Panc1 (cell line): ENCODE measurements around the gene NEU1. TPM values are rescaled to one million over a fixed set of nuclear protein-coding genes. Genes with fewer than 3 reads are reported as not detected.
"Not testable (repeated sequence)": the region's sequence is repeated elsewhere in the genome, so short reads cannot be mapped to it uniquely, and the experiment has no call there.

Source experiments
- ATAC-seq: fragments of 200-7000 bp; cut with Tn5 transposase; 2 replicates; pipeline ENCODE4 v1.9.1; 2020; ENCODE audit warnings: mild to moderate bottlenecking, moderate library complexity
- BruUV-seq: library from RNA; stranded (reverse); fragments of 400-500 nt; replicated peaks from 2 replicates; lab custom pipeline; 2021; lab: Mats Ljungman, UMichigan
- CTCF ChIA-PET: fragments of 300-600 bp; sonication (Branson Sonifier 250); formaldehyde crosslinking; loops from one replicate; lab custom pipeline; 2022; ENCODE audit warnings: antibody characterized with exemption; lab: Charles Lee
- POLR2A ChIA-PET: fragments of 300-600 bp; sonication (Branson Sonifier 250); formaldehyde crosslinking; loops from one replicate; lab custom pipeline; 2022; ENCODE audit warnings: antibody characterized with exemption; lab: Charles Lee
- DNase-seq: peaks from one replicate; pipeline ENCODE4 v3.0.0-alpha.2; 2010; ENCODE audit warnings: low read depth, low spot score
- H3K27ac ChIP-seq: 2 replicates; pipeline ENCODE4 v1.5.1; 2011; ENCODE audit warnings: mild to moderate bottlenecking, low read length, inconsistent platforms
- H3K27me3 ChIP-seq: fragments of 200-500 bp; sonication (Bioruptor generic); 2 replicates; pipeline ENCODE4 v1.6.0; 2014; ENCODE audit warnings: low read length, inconsistent platforms; ENCODE audit not compliant: control insufficient read depth, insufficient read depth
- H3K36me3 ChIP-seq: fragments of 200-500 bp; sonication (Bioruptor generic); 2 replicates; pipeline ENCODE4 v1.5.1; 2014; ENCODE audit warnings: inconsistent platforms, mild to moderate bottlenecking, low read length, moderate library complexity; ENCODE audit not compliant: control insufficient read depth, insufficient read depth
- H3K4me1 ChIP-seq: 2 replicates; pipeline ENCODE4 v1.5.1; 2011; ENCODE audit warnings: inconsistent platforms, mild to moderate bottlenecking, low read length, moderate library complexity; ENCODE audit not compliant: control insufficient read depth, insufficient read depth
- H3K4me3 ChIP-seq, 2 experiments: 2 replicates each; pipeline ENCODE4 v1.5.1; 2011 to 2012; ENCODE audit warnings: low read depth in 2 of 2, low read length in 2 of 2, mild to moderate bottlenecking in 2 of 2, inconsistent platforms in 1 of 2, moderate library complexity in 1 of 2
- H3K9me3 ChIP-seq: fragments of 200-500 bp; sonication (Bioruptor generic); 2 replicates; pipeline ENCODE4 v1.5.1; 2014; ENCODE audit warnings: low read depth, mild to moderate bottlenecking, inconsistent platforms, low read length, moderate library complexity; ENCODE audit not compliant: control insufficient read depth, insufficient read depth
- SIN3A ChIP-seq: IDR thresholded peaks from 2 replicates; pipeline ENCODE4 v1.6.1; 2012; ENCODE audit warnings: low read depth, mild to moderate bottlenecking, low read length, moderate library complexity, borderline replicate concordance; ENCODE audit not compliant: insufficient read depth
- TCF7L2 ChIP-seq: IDR thresholded peaks from 2 replicates; pipeline ENCODE4 v1.6.1; 2011; ENCODE audit warnings: mild to moderate bottlenecking, low read depth, low read length, inconsistent platforms
- in situ Hi-C: cut with HindIII; loops from 2 replicates; pipeline ENCODE4 v1.10.0; 2016; ENCODE audit warnings: low sequenced_read_pairs, low pct_unique_long_range_greater_than_20kb
- intact Hi-C: fragments of 100-400 bp; cut with micrococcal nuclease; formaldehyde crosslinking; loops from one replicate; pipeline ENCODE4 v1.10.0; 2022; ENCODE audit not compliant: unreplicated experiment
- total RNA-seq: library from RNA; stranded (reverse); gene quantifications from one replicate; pipeline ENCODE4 v1.2.1, GENCODE V29; 2021; ENCODE audit not compliant: unreplicated experiment
- TF ChIP-seq, protein P1 (sequence below), 2 experiments: IDR thresholded peaks; 2 replicates each; pipeline ENCODE4 v1.6.1; 2011 to 2012; ENCODE audit warnings: low read depth in 2 of 2, control low read depth in 1 of 2, low read length in 1 of 2, mild to moderate bottlenecking in 1 of 2, moderate library complexity in 1 of 2; ENCODE audit not compliant: insufficient read depth in 1 of 2

The NEU1 gene
- total RNA-seq, 1 experiment from 2014 or later, result 111 TPM

DNA sequence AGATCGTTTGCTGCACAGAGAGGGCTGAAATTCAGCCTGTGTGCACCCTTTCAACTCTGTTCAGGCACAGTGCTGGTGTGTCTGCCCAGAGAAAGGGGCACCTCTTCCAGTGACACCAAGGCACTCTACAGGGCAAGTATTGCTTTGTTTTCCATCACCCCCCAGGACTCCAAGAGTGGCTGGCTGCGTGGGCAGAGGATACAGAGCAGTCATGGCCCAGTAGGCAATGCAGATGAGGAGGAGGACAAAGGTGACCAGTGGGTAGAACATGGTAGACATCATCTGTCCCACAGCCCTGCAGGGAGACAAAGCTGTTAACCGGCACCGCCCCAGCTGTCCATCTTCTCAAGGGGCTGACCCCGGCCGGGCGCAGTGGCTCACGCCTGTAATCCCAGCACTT is 6.7 kb upstream of the NEU1 start:
- H3K27me3 ChIP-seq, result no peaks in the 10 kb centered on the region
- ChIA-PET POLR2A (interaction anchor here (0.7 kb wide), 1 partner anchor 12 kb away, joined by 10 read pairs; no protein-coding TSS in a partner anchor), CTCF (no interaction called here)
- H3K4me1 ChIP-seq, result peaks cover 40% of the 10 kb centered on the region
- BruUV-seq, result no TSS peak
- in situ Hi-C loops, result no loop called here
- ATAC-seq (no peak), DNase-seq (no peak)
- no peak overlapping the region for H3K4me3 ChIP-seq
- H3K27ac ChIP-seq, result peak overlapping the region; percentile 36; the same call in 1 of the 2 replicates
- H3K9me3 ChIP-seq, result no peaks in the 10 kb centered on the region
- no peak for TF ChIP-seq TCF7L2
- TF ChIP-seq, protein P1, sequence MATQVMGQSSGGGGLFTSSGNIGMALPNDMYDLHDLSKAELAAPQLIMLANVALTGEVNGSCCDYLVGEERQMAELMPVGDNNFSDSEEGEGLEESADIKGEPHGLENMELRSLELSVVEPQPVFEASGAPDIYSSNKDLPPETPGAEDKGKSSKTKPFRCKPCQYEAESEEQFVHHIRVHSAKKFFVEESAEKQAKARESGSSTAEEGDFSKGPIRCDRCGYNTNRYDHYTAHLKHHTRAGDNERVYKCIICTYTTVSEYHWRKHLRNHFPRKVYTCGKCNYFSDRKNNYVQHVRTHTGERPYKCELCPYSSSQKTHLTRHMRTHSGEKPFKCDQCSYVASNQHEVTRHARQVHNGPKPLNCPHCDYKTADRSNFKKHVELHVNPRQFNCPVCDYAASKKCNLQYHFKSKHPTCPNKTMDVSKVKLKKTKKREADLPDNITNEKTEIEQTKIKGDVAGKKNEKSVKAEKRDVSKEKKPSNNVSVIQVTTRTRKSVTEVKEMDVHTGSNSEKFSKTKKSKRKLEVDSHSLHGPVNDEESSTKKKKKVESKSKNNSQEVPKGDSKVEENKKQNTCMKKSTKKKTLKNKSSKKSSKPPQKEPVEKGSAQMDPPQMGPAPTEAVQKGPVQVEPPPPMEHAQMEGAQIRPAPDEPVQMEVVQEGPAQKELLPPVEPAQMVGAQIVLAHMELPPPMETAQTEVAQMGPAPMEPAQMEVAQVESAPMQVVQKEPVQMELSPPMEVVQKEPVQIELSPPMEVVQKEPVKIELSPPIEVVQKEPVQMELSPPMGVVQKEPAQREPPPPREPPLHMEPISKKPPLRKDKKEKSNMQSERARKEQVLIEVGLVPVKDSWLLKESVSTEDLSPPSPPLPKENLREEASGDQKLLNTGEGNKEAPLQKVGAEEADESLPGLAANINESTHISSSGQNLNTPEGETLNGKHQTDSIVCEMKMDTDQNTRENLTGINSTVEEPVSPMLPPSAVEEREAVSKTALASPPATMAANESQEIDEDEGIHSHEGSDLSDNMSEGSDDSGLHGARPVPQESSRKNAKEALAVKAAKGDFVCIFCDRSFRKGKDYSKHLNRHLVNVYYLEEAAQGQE (IDR thresholded peaks at IDR 0.05; ENCODE audit: insufficient read depth in 1 of 2, low read depth in 2 of 2, low read length in 1 of 2), result no peak
- intact Hi-C loops, result no loop called here
- H3K36me3 ChIP-seq, result no peaks in the 10 kb centered on the region

DNA sequence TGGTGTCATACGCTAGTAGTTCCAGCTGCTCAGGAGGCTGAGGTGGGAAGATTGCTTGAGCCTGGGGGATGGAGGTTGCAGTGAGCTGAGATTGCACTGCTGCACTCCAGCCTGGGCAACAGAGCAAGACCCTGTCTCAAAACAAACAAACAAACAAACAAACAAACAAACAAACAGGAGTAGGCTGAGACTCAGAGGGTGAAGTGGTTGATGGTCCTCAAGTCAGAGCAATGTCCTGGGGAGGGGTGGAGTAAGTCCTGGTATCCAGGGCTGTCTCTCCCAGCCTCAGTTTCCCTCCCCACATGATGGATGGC is 6.0 kb upstream of the NEU1 start:
- POLR2A ChIA-PET, intact Hi-C loops, BruUV-seq, H3K27me3 ChIP-seq, in situ Hi-C loops, H3K27ac ChIP-seq, DNase-seq, H3K9me3 ChIP-seq, ATAC-seq, CTCF ChIA-PET, H3K4me3 ChIP-seq, H3K36me3 ChIP-seq: not testable (repeated sequence)
- H3K4me1 ChIP-seq, result peaks cover 38% of the 10 kb centered on the region

DNA sequence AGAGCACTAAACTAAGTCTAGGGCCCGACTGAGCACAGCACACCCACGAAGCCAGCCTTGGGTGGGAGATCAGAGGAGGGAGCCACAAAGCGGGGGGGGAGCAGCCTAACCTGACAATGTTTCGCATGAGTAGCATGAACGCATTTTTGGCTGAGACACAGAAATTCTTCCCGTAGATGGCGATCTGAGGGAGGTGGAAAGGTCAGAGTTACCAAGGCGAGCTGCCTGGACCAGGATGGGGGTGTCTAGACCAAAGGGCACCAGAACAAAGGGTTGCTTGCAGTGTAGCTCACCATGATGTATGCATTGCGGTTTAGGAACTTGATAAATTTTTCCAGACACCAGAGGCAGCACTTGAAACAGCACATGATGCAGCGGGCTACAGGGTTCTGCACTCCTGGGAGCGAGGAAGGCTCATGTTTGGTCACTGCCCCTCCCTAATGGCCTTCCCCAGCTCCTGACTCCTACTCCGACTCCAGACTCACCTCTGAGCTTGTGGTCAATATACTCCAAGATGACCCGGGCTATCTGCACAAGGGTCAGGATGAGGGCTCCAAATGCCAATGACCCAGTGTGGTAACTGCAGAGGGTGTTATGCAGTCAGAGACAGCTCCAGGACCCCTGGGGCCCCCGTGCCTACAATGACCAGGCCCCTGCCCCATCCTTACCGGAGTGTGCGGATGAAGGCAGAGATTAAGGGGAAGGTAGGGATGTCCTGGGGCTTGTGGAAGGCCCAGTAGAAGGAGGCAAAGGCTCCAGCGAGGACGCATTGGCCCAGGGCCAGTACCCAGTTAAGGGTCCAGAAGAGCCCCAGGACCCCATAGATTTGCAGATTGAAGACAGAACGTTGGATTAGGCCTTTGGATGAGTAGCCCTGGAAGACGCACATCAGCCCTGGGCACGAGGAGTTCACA is 2.8 kb upstream of the NEU1 start:
- ChIA-PET POLR2A (no interaction called here), CTCF (interaction anchor here (0.6 kb wide), 1 partner anchor 78 kb away, joined by 3 read pairs; no protein-coding TSS in a partner anchor)
- no peaks in the 10 kb centered on the region; the same call in 1 of the 2 replicates for H3K36me3 ChIP-seq
- no peaks in the 10 kb centered on the region for H3K27me3 ChIP-seq
- no peaks in the 10 kb centered on the region for H3K9me3 ChIP-seq
- TF ChIP-seq SIN3A (no peak), TCF7L2 (peak; percentile 91)
- H3K27ac ChIP-seq, result peak overlapping the region; percentile 70
- H3K4me1 ChIP-seq, result peaks cover 34% of the 10 kb centered on the region
- peak; percentile 52 for ATAC-seq
- no peak for DNase-seq
- no TSS peak for BruUV-seq
- in situ Hi-C loops, result no loop called here
- intact Hi-C loops, result no loop called here
- no peak overlapping the region for H3K4me3 ChIP-seq
